Central memory CD8-positive, alpha-beta T cell (primary cell): ENCODE data around the gene USE1.

Source experiments
- ATAC-seq: fragments of 150-1000 bp; cut with Tn5 transposase; replicated peaks from 2 replicates; pipeline ENCODE4 v1.10.0; 2022; ENCODE audit warnings: mild to moderate bottlenecking, moderate FRiP score, moderate number of reproducible peaks; ENCODE audit not compliant: poor library complexity, severe bottlenecking; ENCODE audit errors: extremely low read depth
- DNase-seq, 2 donors: peaks; one replicate each; pipeline ENCODE4 v3.0.0; 2021; ENCODE audit warnings: low spot score in 2 of 2
- H3K27ac Mint-ChIP-seq: one replicate; pipeline ENCODE4 v1.8.0; 2022; ENCODE audit warnings: low read depth, mild to moderate bottlenecking, moderate library complexity, mixed read lengths
- H3K27me3 Mint-ChIP-seq: one replicate; pipeline ENCODE4 v1.8.0; 2022; ENCODE audit warnings: mixed read lengths
- H3K36me3 Mint-ChIP-seq: one replicate; pipeline ENCODE4 v1.8.0; 2022; ENCODE audit warnings: mild to moderate bottlenecking, moderate library complexity, mixed read lengths; ENCODE audit not compliant: insufficient read depth
- H3K4me1 Mint-ChIP-seq: one replicate; pipeline ENCODE4 v1.8.0; 2022; ENCODE audit warnings: mixed read lengths
- H3K4me3 Mint-ChIP-seq: one replicate; pipeline ENCODE4 v1.8.0; 2022; ENCODE audit warnings: mild to moderate bottlenecking, moderate library complexity, mixed read lengths
- H3K9me3 Mint-ChIP-seq: one replicate; pipeline ENCODE4 v1.8.0; 2022; ENCODE audit warnings: mixed read lengths

The USE1 gene

GRCh38 chr19:17229890-17230289, 14.7 kb downstream of the USE1 start:
- ATAC-seq (no peak), DNase-seq (no peak)
- no peaks in the 10 kb centered on the region for H3K27me3 Mint-ChIP-seq
- no peaks in the 10 kb centered on the region for H3K9me3 Mint-ChIP-seq
- H3K4me3 Mint-ChIP-seq, result no peak overlapping the region
- peaks cover 13% of the 10 kb centered on the region for H3K4me1 Mint-ChIP-seq
- H3K27ac Mint-ChIP-seq, result no peak overlapping the region
- H3K36me3 Mint-ChIP-seq, result peaks cover 12% of the 10 kb centered on the region

- no peaks in the 10 kb centered on the region for H3K9me3 Mint-ChIP-seq
- DNase-seq (no peak), ATAC-seq (no peak)
- no peaks in the 10 kb centered on the region for H3K27me3 Mint-ChIP-seq
- peaks cover 9% of the 10 kb centered on the region for H3K4me1 Mint-ChIP-seq
- no peak overlapping the region for H3K4me3 Mint-ChIP-seq
- no peak overlapping the region for H3K27ac Mint-ChIP-seq
- peaks cover 4% of the 10 kb centered on the region for H3K36me3 Mint-ChIP-seq
These were observed 17.1 kb downstream of the USE1 start for GRCh38 chr19:17232258-17232657.

GRCh38 chr19:17234911-17235299, 19.7 kb downstream of the USE1 start:
- peaks cover 9% of the 10 kb centered on the region for H3K4me1 Mint-ChIP-seq
- DNase-seq (no peak), ATAC-seq (peak; percentile 59)
- peak overlapping the region; percentile 73 for H3K4me3 Mint-ChIP-seq
- H3K9me3 Mint-ChIP-seq, result no peaks in the 10 kb centered on the region
- peaks cover 3% of the 10 kb centered on the region for H3K36me3 Mint-ChIP-seq
- peak overlapping the region; percentile 53 for H3K27ac Mint-ChIP-seq
- no peaks in the 10 kb centered on the region for H3K27me3 Mint-ChIP-seq

- Mint-ChIP-seq H3K4me3 (peak overlapping the region; percentile 73), H3K27ac (no peak overlapping the region), H3K36me3 (peaks cover 3% of the 10 kb centered on the region), H3K9me3 (no peaks in the 10 kb centered on the region), H3K4me1 (peaks cover 9% of the 10 kb centered on the region), H3K27me3 (no peaks in the 10 kb centered on the region)
- DNase-seq (peak; percentile 52 to 62), ATAC-seq (peak; percentile 94)
These were observed 20.3 kb downstream of the USE1 start for GRCh38 chr19:17235300-17235970.

- Mint-ChIP-seq H3K27me3 (no peaks in the 10 kb centered on the region), H3K36me3 (peaks cover 3% of the 10 kb centered on the region), H3K9me3 (no peaks in the 10 kb centered on the region), H3K4me1 (peaks cover 9% of the 10 kb centered on the region), H3K27ac (no peak overlapping the region), H3K4me3 (peak overlapping the region; percentile 73)
- ATAC-seq, result peak; percentile 7
- no peak for DNase-seq
These were observed 21.0 kb downstream of the USE1 start for GRCh38 chr19:17235971-17236777.

GRCh38 chr19:17236811-17237543, 21.8 kb downstream of the USE1 start:
- H3K27me3 Mint-ChIP-seq, result no peaks in the 10 kb centered on the region
- no peak for DNase-seq
- H3K9me3 Mint-ChIP-seq, result no peaks in the 10 kb centered on the region
- peaks cover 3% of the 10 kb centered on the region for H3K36me3 Mint-ChIP-seq
- peak overlapping the region; percentile 47 for H3K4me3 Mint-ChIP-seq
- no peak for ATAC-seq
- no peak overlapping the region for H3K27ac Mint-ChIP-seq
- peaks cover 9% of the 10 kb centered on the region for H3K4me1 Mint-ChIP-seq

GRCh38 chr19:17237747-17238706, 22.9 kb downstream of the USE1 start:
- Mint-ChIP-seq H3K27ac (no peak overlapping the region), H3K4me3 (peak overlapping the region; percentile 47)

GRCh38 chr19:17240062-17240752, 25.1 kb downstream of the USE1 start:
- H3K27ac Mint-ChIP-seq, result no peak overlapping the region
- no peak overlapping the region for H3K4me3 Mint-ChIP-seq
- no peaks in the 10 kb centered on the region for H3K9me3 Mint-ChIP-seq

More at GRCh38 chr19:17237747-17238706, 22.9 kb downstream of the USE1 start:
- ATAC-seq, result no peak
- Mint-ChIP-seq H3K4me1 (peaks cover 9% of the 10 kb centered on the region), H3K36me3 (peaks cover 1% of the 10 kb centered on the region), H3K9me3 (no peaks in the 10 kb centered on the region), H3K27me3 (no peaks in the 10 kb centered on the region)
- no peak for DNase-seq

GRCh38 chr19:17240826-17241399, 25.8 kb downstream of the USE1 start:
- Mint-ChIP-seq H3K27me3 (no peaks in the 10 kb centered on the region), H3K27ac (no peak overlapping the region), H3K36me3 (no peaks in the 10 kb centered on the region), H3K9me3 (no peaks in the 10 kb centered on the region), H3K4me1 (peaks cover under 1% of the 10 kb centered on the region), H3K4me3 (no peak overlapping the region)
- DNase-seq (no peak), ATAC-seq (no peak)

More at GRCh38 chr19:17240062-17240752, 25.1 kb downstream of the USE1 start:
- H3K36me3 Mint-ChIP-seq, result no peaks in the 10 kb centered on the region
- no peaks in the 10 kb centered on the region for H3K4me1 Mint-ChIP-seq
- ATAC-seq (no peak), DNase-seq (no peak)
- H3K27me3 Mint-ChIP-seq, result no peaks in the 10 kb centered on the region

GRCh38 chr19:17242431-17243208, 27.5 kb downstream of the USE1 start:
- DNase-seq (no peak), ATAC-seq (no peak)
- Mint-ChIP-seq H3K4me3 (no peak overlapping the region), H3K4me1 (peaks cover 13% of the 10 kb centered on the region), H3K27ac (no peak overlapping the region), H3K27me3 (no peaks in the 10 kb centered on the region), H3K36me3 (peaks cover 3% of the 10 kb centered on the region), H3K9me3 (no peaks in the 10 kb centered on the region)
